ENCODE measurements around the gene PRKAG2.

PRKAG2 gene

DNA sequence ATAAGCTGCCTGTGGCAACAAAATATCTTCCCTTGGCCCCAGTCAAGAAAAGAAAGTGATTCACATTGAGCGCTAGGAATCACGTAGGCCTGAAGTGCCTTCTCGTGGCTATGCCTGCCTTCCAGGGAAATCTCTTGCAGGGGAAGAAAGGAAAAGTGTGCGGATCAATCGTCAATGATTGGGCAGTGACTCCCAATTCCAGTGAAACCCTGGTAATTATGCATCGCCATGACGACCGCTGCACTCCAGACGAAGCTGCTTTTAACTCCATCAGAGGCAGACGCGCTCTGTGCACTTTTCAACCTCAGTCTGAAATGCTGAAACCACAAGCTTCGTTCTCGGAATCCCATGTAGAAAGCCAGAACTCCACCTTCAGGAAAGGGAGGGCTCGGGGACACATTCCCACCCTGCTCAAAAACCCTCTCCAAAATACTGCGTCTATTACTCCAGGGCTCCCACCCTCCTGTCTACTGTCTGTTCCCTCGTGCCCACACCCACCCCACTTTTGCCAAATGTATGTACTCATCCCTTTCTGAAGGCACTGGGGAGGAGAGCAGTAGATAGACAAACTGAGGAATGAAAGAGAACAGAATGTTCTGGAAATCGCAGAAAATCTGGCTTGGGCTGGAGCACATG lies 24.2 kb upstream of the PRKAG2 start:
- DNase-seq (ENCODE audit: low read depth), result no peak

DNA sequence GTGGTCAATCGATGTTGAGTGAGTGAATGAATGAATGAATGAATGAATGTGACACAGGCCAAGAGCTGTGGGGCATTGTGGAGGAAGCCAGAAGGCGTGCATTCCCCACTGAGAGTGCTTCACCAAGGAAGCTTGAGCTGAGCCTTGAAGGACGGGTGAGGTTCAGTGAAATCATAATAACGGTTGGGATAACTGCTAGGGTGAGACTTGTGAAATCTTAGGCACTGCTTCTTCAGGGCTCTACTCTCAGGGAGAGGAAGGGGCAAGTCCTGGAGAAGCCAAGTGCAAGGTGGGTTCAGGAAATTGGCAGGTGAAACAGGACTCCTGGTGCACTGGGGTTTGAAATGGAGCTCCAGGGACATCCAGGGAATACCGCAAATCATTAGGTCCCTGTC lies 23.7 kb upstream of the PRKAG2 start:
- DNase-seq (ENCODE audit: low read depth), result no peak

DNA sequence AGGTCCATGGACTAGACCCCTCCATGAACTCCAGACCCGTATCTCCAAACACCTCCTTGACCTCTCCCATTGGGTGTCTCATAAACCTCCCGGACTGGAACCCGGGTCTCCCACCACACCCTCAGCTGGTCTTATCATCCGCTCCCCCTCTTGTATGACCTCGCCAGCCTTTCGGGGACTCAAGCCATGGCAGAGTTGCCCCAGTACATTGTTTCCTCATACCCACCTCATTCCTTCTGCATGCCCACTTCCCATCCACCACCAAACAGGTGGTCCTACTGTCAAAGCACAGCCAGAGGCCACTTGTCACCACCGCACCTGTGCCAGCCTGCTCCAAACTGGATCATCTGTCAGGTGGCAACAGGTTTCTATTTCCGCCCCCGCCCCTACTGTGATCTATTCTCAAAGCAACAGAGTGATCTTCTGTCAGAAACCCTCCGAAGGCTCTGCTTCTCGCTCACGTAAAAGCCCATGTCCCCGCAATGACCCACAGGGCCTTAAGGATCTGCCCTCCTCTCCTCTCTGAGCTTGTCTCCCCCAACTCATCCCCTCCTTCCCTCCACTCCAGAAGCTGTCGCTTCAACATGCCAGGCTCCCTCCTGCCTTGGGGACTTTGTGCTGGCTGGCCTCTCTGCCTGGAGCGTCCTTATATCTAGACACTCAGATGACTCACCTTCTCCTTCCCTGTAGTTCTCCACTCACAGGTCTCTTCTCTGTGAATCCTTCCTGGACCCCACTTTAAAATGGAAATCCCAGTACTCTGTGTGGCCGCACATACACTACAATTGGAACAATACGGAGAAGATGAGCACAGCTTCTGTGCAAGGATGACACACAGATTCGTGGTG lies 22.8 kb upstream of the PRKAG2 start:
- DNase-seq (ENCODE audit: low read depth), result no peak

DNA sequence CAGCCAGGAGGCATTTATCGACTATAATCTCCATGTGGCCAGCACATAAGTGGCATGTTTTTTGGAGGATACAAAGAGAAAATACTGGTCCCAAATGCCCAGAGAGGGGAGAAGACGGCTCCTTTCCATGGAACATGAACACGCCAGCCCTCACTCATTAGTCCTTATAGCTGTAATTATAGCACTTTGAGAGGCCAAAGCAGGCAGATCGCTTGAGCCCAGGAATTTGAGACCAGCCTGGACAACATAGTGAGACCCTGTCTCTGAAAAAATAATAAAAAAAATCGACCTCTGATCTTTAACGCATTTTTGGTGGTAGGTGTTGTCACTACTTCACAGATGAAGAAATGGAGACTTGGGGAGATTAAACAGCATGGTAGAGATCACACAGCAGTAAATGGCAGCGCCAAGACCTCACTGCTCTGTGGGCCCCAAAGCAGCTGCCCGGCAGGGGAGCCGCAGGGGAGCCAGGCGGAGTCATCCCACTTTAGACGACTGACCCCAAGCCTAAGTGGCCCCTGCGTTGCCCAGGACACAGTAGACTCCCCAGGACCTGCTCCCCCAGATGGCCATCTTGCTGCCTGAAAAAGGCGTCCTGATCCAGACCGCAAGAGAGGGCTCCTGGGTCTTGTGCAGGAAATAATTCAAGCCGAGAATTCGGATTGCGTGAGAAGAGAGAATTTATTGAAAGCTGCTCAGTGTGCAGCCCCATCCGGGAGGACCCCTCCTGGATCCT lies 21.2 kb upstream of the PRKAG2 start:
- no peak for DNase-seq (ENCODE audit: low read depth)

DNA sequence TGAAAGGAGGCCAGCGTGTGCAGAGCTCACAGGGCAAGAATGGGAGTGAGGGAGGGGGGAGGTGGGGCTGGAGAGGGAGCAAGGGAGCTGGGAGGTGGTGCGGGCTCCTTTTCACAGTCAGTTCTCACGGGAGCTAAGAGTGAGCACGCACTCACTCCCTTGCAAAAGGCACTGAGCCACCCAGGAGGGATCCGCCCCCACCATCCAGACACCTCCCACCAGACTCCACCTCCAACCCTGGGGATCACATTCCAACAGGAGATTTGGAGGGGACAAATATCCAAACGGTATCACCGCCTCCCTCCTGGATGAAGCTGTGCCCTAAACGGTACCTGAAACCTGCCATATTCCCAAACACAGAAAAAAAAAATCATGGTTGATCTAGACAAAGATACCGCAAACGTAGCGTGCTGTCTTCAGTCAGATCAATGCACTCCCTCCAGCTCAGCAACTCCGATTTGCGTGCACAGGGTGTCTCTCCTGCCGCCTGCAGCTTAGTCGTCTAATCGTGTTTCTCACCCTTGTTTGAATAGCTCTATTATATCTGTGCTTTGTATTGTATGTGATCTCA lies 20.3 kb upstream of the PRKAG2 start:
- no peak for DNase-seq (ENCODE audit: low read depth)

DNA sequence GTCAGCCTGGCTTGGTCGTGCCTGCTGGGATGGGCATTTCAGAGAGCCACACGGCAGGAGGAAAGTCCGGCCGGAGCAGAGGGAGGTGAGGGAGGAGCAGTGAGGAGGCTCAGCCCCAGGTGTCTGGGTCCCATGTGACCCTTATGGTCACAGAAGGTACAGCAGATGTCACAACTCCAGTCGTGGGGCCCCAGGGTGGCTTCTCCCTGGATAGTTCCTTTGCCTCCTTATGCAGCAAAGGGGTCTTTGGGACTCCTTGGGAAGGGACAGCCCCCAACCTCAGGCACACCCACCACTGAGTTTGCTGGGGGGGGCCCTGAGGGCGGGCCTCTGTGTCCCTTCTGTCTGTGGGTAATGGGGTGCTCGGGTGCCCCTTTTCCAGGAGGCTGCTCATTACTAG lies 19.6 kb upstream of the PRKAG2 start:
- DNase-seq (ENCODE audit: low read depth), result no peak

DNA sequence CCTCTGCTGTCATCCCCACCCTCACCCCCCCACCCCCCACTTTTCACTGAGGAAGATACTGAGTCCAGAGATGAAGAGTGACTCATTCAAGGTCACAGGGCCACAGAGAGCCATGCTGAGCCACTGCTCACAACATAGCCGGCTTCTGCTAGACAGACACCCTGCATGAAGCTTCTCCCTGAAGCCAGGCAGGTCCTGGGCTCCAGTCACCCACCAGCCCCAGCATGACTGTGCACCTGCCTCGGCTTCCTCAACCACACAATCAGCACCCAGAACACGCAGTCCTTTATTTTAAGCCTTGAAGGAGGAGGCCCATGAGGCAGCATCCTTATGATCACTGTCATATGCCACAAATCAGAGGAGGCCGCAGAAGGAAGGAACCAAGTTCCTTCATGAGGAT lies 19.2 kb upstream of the PRKAG2 start:
- no peak for DNase-seq (ENCODE audit: low read depth)

DNA sequence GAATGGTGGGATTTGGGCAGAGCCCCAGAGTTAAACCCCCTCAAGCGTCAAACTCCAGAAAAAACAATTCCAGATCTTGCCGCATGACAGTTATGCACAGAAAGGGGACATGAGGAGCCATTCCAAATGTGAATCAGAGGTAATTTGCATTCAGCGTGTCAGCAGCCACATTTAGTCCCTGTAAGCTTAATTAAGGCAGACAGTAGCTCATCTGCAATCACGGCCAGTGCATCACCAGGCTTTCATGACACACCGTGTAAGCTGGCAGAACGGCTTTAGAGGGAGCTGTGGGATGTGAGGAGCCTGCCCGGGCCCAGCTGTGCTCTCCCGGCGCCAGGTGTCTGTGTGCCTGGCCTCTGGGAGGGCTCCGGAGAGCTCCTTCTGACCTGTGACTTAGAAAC lies 18.7 kb upstream of the PRKAG2 start:
- no peak for DNase-seq (ENCODE audit: low read depth)

DNA sequence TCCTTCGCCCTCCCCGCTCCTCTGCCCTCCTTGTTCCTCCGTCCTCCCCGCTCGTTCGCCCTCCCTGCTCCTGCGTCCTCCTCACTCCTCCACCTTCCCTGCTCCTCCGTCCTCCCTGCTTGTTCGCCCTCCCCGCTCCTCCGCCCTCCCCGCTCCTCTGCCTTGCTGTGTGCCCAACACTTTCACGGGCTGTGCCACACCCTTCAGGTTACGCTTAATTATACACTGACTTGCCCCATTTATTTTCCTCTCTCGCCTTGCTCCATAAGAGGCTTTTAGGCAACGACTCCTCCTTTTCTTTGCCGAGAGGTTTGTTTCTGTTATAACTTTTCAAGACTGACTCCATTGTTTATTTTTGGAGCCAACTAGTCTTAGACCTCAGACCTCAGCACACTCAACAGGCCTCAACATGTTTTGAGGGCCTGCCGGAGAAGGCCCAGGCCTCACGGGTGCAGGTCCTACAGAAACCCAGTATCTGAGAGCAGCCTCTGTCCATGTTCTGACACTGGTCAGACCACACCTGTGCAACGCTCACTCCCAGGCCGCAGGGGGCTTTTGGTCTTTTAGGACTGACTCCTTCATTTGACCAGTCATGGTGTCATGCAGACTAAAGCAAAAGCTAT lies 18.2 kb upstream of the PRKAG2 start:
- DNase-seq (ENCODE audit: low read depth), result no peak

DNA sequence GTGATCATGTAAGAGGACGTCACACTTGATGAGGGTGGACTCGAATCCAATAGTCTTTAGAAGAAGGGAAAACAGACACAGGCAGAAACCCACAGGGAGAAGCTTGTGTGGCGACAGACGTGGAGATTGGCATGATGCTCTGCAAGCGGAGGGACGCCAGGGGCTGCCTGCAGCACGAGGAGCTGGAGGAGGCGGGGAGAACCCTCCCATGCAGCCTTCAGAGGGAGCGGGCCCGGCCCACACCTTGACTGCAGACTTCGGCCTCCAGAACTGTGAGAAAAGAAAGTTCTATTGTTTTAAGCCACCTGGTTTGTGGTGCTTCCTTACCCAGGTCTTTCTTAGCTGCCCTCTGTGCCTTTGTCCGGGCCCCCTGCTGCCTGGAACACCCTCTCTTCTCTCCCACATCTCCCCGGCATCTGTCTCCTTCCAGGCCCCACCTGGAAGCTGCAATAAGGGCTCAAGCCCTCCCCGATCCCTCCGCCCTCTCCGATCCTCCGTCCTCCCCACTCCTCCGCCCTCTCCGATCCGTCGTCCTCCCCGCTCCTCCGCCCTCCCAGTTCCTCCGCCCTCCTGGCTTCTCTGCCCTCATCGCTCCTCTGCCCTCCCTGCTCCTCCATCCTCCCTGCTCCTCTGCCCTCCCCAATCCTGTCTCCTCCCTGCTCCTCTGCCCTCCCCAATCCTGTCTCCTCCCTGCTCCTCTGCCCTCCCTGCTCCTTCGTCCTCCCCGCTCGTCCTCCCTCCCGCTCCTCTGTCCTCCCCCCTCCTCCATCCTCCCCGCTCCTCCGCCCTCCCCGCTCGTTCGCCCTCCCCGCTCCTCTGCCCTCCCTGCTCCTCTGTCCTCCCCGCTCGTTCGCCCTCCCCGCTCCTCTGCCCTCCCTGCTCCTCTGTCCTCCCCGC lies 17.4 kb upstream of the PRKAG2 start:
- DNase-seq (ENCODE audit: low read depth), result no peak

DNA sequence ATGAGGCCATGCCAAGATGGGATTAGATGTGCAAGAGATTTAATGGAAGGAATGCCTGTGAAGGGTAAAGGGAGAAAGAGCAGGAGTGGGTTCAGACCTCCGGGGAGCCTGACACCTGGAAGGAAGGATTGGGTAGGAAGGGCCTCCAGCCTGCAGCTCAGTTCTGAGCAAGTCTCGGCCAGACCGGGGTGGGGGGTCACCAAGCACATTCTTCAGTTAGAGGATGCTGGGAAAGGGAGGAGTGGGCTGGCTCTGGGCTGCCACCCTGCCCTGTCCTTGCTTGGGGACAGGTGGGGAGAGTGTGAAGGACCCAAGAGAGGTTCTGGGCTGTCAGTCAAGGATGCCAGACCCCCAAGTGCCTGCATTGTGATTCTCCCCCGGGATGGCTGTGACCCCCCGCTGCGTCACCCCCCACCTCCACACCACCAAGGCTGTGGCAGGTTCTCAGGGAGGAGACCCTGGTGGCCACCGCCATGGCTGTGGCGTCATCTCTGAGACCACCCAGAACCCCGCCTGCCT lies 16.5 kb upstream of the PRKAG2 start:
- DNase-seq (ENCODE audit: low read depth), result no peak

DNA sequence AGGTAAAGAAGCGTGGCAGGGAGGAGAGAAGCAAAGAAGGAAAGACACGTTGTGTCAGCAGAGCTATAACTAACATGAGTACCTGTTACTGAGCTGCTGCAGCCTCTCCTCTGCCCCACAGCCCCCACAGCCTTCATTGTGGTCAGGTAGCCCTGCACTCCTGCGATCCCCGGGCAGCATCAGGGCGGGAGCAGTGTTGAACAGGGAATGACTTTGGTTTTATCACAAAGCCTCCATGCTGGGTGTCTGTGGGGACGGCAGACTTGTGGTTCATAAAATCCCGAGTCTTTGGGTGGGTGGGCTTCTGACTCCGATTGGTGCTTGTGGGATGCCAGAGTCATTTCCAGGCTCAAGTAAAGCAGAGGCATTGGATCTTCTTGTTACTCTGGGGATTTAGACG lies 14.8 kb upstream of the PRKAG2 start:
- DNase-seq (ENCODE audit: low read depth), result no peak

DNA sequence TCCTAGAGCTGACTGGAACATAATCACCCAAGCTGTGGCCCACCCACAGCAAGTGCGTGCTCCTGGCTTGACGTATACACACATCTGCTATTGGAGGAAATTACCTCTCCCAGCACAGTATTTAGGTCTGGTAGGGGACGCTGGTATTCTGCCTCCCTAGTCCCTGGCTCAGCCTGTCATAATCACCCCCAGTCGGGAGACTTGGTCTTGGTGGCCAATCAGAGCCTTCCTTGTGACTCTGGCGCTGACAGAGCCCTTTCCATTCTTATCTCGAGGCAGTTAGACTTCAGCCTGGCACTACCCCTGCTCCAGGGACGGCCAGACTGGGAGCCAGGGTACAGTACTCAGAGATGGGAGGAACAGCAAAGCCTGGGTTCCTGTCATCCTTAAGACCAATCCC lies 14.3 kb upstream of the PRKAG2 start:
- DNase-seq (ENCODE audit: low read depth), result no peak

DNA sequence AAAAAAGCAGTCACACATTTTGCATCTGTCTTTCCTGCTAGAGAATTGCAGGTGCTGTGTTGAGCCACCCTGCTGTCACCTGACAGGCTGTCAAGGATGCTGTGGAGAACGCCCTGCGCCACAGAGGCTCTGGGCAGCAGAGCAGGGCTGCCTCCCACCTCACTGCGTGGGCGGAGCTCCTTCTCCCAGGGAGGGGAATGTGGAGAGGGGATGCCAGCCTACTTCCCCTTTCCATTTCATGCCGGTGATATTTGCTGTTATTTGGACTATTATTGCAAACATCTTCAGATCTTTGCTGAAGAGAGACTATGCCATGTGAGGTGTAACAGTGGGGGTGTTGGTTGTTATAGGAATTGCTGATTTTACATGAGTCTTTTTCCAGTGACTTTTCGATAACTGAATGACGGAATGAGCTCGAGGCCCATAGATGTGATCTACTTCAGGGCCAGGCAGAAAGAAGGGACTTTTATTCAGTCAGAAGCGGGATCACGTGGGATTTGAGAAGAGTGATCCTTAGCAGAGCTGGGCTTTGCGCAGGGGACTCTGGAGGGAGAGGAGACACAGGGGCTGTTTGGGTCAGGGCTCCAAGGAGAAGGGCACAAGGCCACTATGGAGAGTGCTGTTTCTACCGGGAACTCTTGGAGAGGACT lies 13.6 kb upstream of the PRKAG2 start:
- DNase-seq (ENCODE audit: low read depth), result no peak

DNA sequence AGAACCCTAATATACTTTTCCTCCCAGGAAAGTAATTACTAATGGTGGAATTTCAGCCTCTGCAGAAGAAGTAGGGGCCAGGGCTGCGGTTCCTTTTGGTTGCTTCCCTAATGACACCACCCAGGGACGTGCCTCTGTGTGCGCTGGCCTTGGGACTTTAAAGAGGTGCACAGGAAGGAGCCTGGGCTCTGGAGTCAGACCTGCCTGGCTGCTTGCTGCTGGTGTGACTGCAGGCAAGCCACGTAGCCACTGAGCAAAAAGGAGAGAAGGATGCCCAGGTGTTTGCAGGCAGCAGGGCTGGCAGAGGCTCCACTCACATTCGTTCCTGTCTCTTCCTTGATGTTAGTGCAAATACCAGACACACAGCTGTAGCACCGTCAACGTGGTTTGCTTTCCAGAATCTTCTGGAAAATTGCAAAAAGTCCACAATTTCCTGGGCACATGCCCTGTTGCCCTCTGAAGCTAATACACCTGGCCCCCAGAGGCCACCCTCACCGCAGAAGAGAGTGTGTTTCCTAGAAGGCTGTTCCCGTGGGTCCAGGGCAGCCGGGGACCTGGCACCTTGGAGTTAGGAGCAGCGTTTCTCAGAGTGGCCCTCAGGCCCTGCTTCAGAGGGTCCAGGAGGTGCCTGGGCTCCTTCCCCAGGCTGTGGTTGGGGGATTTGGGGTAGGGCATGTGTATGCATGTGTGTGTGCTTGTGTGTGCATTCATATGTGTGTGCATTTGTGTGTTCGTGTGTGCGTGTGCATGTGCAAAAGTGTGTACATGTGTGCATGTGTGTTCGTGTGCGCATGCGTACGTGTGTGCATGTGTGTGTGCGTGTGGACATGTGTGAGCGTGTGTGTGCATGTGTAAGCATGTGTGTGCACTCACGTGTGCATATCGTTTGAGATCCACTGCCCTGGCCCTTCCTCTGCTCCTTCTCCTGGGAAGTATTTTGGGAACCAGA lies 12.8 kb upstream of the PRKAG2 start:
- DNase-seq (ENCODE audit: low read depth), result no peak

DNA sequence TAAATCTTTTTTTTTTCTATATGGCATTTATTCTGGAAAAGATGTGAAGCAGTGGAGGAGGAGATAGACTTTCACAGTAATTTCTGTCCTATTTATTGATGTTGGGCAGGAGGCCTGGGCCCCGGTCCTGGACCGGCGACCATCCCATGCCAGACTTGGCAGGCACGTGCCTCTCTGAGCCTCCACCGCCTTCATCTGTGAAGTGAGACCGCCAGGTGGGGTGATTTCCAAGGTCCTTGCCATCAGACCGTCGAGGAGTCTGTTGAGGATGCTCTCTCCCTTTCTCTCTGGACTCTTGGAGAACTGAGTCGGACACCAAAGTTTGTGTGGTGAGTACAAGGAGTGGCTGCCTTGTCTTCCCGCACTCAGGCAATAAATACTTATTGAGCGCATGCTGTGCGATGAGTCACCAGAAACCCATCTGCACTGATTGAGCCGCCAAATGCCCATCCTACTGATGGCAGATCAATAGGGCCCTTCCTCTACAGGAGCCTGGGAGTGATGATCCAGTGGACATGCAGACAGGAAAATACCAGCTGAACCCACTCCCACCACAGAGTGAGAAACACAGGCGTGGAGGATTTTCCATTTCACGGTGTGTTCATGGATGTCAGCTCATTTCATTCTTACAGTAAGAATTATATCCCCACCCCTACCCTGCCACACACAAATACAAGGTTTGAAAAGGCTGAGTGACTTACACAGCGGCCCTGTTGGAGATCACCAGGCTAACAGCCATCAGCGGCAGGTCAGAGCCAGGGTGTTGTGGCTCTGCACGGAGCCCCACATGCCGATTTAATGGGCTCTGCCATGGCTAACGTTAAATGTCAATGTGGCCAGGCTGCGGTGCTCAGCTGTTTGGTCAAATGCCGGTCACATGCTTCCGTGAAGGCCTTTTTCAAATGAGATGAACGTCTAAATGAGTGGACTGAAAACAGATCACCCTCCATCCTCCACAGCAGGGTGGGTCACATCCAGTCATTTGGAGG lies 11.5 kb upstream of the PRKAG2 start:
- no peak for DNase-seq (ENCODE audit: low read depth)

DNA sequence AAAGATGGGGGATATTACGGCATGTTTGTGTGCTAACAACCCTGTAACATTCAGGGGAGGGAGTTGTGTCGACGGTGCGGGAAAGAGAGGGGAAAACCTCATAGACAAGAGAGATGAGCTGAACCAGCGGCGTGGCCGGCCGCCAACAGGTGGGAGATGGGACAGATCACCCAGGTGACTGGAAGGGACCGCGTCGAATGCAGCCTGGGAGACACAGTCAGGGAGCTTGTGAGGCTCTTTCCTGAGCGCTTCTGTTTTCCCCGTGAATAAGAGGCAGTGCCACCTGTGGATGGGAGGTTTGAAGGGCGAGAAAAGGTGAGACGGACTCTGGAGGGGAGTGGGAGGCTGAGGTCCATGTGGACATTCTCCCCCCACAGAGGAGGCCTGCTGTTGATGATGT lies 9.9 kb upstream of the PRKAG2 start:
- no peak for DNase-seq (ENCODE audit: low read depth)

DNA sequence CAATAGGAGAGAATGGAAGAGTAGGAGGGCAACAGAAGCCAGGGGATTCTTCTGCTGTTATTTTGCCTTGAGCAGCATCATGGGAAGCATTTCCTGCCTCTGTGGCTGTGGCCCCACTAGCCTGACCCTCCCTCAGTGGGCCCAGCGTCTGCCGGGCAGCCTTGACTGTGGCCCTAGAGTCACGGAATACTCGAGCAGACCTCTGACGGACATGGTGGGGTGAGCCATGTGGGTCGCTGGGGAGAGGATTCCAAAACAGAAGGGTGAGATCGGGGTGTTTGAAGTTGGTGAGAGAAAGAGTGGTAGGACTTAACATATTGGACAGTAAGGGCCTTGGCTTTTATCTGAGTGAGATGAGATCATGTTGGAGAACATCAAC lies 8.3 kb upstream of the PRKAG2 start:
- no peak for DNase-seq (ENCODE audit: low read depth)

Data from ELR (cell line).